NT2/D1 (cell line): ENCODE measurements around the gene DHRS9.

Experiments used
- SUZ12 ChIP-seq: IDR thresholded peaks from 2 replicates; pipeline ENCODE4 v1.6.1; 2011; ENCODE audit not compliant: insufficient read length, insufficient read depth; ENCODE audit errors: extremely low read depth
- YY1 ChIP-seq: IDR thresholded peaks from 2 replicates; pipeline ENCODE4 v1.6.1; 2011; ENCODE audit not compliant: insufficient read length, insufficient read depth
- ZNF274 ChIP-seq: IDR thresholded peaks from 2 replicates; pipeline ENCODE4 v1.6.1; 2011; ENCODE audit warnings: mild to moderate bottlenecking, low read depth, low read length

- TF ChIP-seq SUZ12 (no peak), YY1 (no peak), ZNF274 (no peak)
These were observed 33.5 kb upstream of the DHRS9 start for GRCh38 chr2:169035887-169036286.
